Osteoblast (primary cell): ENCODE measurements around the gene KIF9. TPM values are rescaled to one million over a fixed set of nuclear protein-coding genes. Genes with fewer than 3 reads are reported as not detected.
A peak's percentile ranks its signal among the peaks of the same experiment; 100 is the strongest.

Experiments used
- DNase-seq: peaks from one replicate; pipeline ENCODE4 v3.0.0; 2011; ENCODE audit warnings: low spot score, mixed read lengths; ENCODE audit not compliant: insufficient read length; ENCODE audit errors: missing footprints
- H2AFZ ChIP-seq: 2 replicates; pipeline ENCODE4 v1.6.0; 2011; ENCODE audit warnings: mild to moderate bottlenecking, low read length
- H3K27ac ChIP-seq: 2 replicates; pipeline ENCODE4 v1.5.1; 2011; ENCODE audit warnings: mild to moderate bottlenecking, low read depth, low read length, moderate library complexity
- H3K27me3 ChIP-seq: 2 replicates; pipeline ENCODE4 v1.6.0; 2012; ENCODE audit warnings: mild to moderate bottlenecking, control low read depth, inconsistent platforms, low read length, moderate library complexity; ENCODE audit not compliant: insufficient read depth
- H3K36me3 ChIP-seq: 2 replicates; pipeline ENCODE4 v1.5.1; 2011; ENCODE audit warnings: mild to moderate bottlenecking, low read length, control low read depth, moderate library complexity; ENCODE audit not compliant: insufficient read depth
- H3K4me1 ChIP-seq: 2 replicates; pipeline ENCODE4 v1.5.1; 2011; ENCODE audit warnings: mild to moderate bottlenecking, low read length, control low read depth, moderate library complexity; ENCODE audit not compliant: insufficient read depth
- H3K4me2 ChIP-seq: 2 replicates; pipeline ENCODE4 v1.6.0; 2011; ENCODE audit warnings: mild to moderate bottlenecking, low read length; ENCODE audit not compliant: insufficient read depth
- H3K4me3 ChIP-seq: fragments of 200-600 bp; sonication (generic); 3 replicates; pipeline ENCODE4 v1.5.1; 2012; ENCODE audit warnings: mild to moderate bottlenecking, low read length, inconsistent platforms; ENCODE audit not compliant: insufficient read depth
- H3K79me2 ChIP-seq: 2 replicates; pipeline ENCODE4 v1.6.0; 2012; ENCODE audit warnings: mild to moderate bottlenecking, low read length, control low read depth, inconsistent platforms; ENCODE audit not compliant: insufficient read depth
- H3K9me3 ChIP-seq: 2 replicates; pipeline ENCODE4 v1.5.1; 2011; ENCODE audit warnings: low read depth, low read length, control low read depth
- H4K20me1 ChIP-seq: 2 replicates; pipeline ENCODE4 v1.6.0; 2012; ENCODE audit warnings: mild to moderate bottlenecking, low read length, control low read depth; ENCODE audit not compliant: insufficient read depth
- CTCF ChIP-seq: IDR thresholded peaks from 2 replicates; pipeline ENCODE4 v1.5.1; 2011; ENCODE audit warnings: mild to moderate bottlenecking, low read depth, low read length, moderate library complexity; ENCODE audit errors: extremely low read depth
- total RNA-seq: library from RNA; depleted of rRNA; stranded (reverse); fragments of >200 nt; gene quantifications from 2 replicates; pipeline ENCODE4 v1.2.3, GENCODE V29; 2012

The KIF9 gene
- total RNA-seq, 1 donor, result 5.1 TPM

GRCh38 chr3:47266709-47267489 is 15.7 kb downstream of the KIF9 start:
- peak overlapping the region; percentile 4 for H3K4me2 ChIP-seq
- TF ChIP-seq CTCF, result no peak
- H3K9me3 ChIP-seq, result no peaks in the 10 kb centered on the region
- no peaks in the 10 kb centered on the region for H3K27me3 ChIP-seq
- H3K4me3 ChIP-seq, result no peak overlapping the region
- no peak overlapping the region for H2AFZ ChIP-seq
- H3K4me1 ChIP-seq, result peaks cover 9% of the 10 kb centered on the region
- H3K27ac ChIP-seq, result no peak overlapping the region
- no peaks in the 10 kb centered on the region for H3K36me3 ChIP-seq
- no peaks in the 10 kb centered on the region for H3K79me2 ChIP-seq
- H4K20me1 ChIP-seq, result no peaks in the 10 kb centered on the region
- DNase-seq, result peak; percentile 91

GRCh38 chr3:47265725-47266428 is 16.7 kb downstream of the KIF9 start:
- no peak overlapping the region for H3K27ac ChIP-seq
- H3K4me1 ChIP-seq, result peaks cover 9% of the 10 kb centered on the region
- no peaks in the 10 kb centered on the region for H3K36me3 ChIP-seq
- no peaks in the 10 kb centered on the region for H3K27me3 ChIP-seq
- H4K20me1 ChIP-seq, result no peaks in the 10 kb centered on the region
- H3K79me2 ChIP-seq, result no peaks in the 10 kb centered on the region
- no peak overlapping the region for H3K4me2 ChIP-seq
- TF ChIP-seq CTCF, result no peak
- H3K9me3 ChIP-seq, result no peaks in the 10 kb centered on the region
- no peak overlapping the region for H2AFZ ChIP-seq
- H3K4me3 ChIP-seq, result no peak overlapping the region
- no peak for DNase-seq

GRCh38 chr3:47265008-47265407 is 17.6 kb downstream of the KIF9 start:
- Histone ChIP-seq H3K36me3 (no peaks in the 10 kb centered on the region), H3K27me3 (no peaks in the 10 kb centered on the region), H3K4me3 (no peak overlapping the region), H3K79me2 (no peaks in the 10 kb centered on the region), H3K4me1 (peaks cover 9% of the 10 kb centered on the region), H2AFZ (no peak overlapping the region), H3K27ac (no peak overlapping the region), H3K4me2 (no peak overlapping the region), H3K9me3 (no peaks in the 10 kb centered on the region), H4K20me1 (no peaks in the 10 kb centered on the region)
- no peak for DNase-seq
- no peak for TF ChIP-seq CTCF

- Histone ChIP-seq H3K4me3 (no peak overlapping the region), H3K9me3 (no peaks in the 10 kb centered on the region), H3K4me1 (no peaks in the 10 kb centered on the region), H3K79me2 (no peaks in the 10 kb centered on the region), H3K27ac (no peak overlapping the region), H4K20me1 (no peaks in the 10 kb centered on the region), H3K27me3 (peaks cover 2% of the 10 kb centered on the region), H3K4me2 (no peak overlapping the region), H2AFZ (no peak overlapping the region), H3K36me3 (no peaks in the 10 kb centered on the region)
- no peak for DNase-seq
- no peak for TF ChIP-seq CTCF
These were observed 21.3 kb downstream of the KIF9 start for GRCh38 chr3:47261301-47261700.
